ENCODE measurements around the gene HTN1.
"Not testable (repeated sequence)": the region's sequence is repeated elsewhere in the genome, so short reads cannot be mapped to it uniquely, and the experiment has no call there.

The HTN1 gene

DNA sequence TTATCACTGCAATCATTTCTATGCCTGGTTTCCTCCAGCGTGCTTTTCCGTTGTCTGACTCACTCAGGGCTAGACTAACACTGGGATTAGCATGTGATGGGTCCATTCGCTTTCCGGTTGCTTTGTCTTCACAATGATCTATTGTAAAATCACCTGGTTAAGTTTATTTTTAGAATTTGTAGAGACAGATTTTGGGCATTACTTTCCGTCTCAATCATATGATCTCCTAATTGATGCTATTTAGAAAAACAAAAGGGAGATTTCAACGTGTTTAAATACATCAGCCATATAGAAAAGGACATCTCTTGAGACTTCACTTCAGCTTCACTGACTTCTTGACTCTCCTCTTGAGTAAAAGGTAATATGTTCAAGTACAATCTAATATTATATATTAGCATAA lies at the start of gene HTN1:
Gene HTN1 (plus strand): TSS at position 301 of the 400 bp plus-strand sequence. CDS start 2,639 bp downstream, outside the sequence.
- not testable (repeated sequence) for DNase-seq

- no peak for DNase-seq
These were observed 49.5 kb upstream of the HTN1 start for GRCh38 chr4:70000711-70001110.

GRCh38 chr4:70002507-70002906 lies 47.7 kb upstream of the HTN1 start:
- DNase-seq = no peak

DNA sequence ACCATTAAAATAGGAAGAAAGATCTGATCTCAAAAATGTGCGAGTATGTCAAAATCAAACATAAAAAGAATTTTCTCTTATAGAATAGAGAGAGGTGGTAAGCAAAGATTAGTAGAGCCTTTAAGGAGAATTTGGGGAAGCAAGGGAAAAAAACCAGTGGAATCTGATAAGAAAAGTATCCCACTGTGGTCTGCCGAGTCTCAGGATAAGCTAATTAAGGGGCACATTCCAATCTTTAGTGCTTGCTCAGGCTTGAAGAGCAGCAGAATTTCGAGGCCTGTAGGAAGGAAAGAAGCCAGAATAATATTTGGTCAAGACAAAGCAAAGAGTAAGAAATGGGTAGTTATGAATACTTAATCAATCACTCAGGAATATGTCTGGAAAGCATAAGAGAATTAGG lies 41.5 kb upstream of the HTN1 start:
- DNase-seq = no peak

DNA sequence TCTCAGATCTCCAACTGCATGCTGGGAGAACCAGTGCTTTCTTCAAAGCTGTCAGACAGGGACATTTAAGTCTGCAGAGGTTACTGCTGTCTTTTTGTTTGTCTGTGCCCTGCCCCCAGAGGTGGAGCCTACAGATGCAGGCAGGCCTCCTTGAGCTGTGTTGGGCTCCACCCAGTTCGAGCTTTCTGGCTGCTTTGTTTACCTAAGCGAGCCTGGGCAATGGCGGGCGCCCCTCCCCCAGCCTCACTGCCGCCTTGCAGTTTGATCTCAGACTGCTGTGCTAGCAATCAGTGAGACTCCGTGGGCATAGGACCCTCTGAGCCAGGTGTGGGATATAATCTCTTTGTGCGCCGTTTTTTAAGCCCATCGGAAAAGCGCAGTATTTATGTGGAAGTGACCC lies 31.2 kb upstream of the HTN1 start:
- DNase-seq = not testable (repeated sequence)

GRCh38 chr4:70023218-70023617 lies 27.0 kb upstream of the HTN1 start:
- no peak for DNase-seq

DNA sequence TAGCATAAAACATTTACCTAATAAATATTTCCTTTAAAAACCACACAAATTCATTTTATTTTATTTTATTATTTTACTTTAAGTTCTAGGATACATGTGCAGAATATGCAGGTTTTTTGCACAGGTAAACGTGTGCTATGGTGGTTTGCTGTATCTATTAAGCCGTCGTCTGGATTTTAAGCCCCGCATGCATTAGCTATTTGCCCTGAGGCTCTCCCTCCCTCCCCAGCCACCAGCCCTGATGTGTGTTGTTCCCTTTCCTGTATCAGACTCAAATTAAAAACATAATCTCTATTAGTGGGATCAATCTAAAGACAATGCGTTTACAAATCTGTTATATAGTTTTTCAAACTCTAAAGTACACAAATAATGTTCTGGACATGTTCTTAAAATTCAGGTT lies 23.2 kb upstream of the HTN1 start:
- DNase-seq = no peak

GRCh38 chr4:70028159-70028558 lies 22.1 kb upstream of the HTN1 start, which contains the start of gene HTN3:
Gene HTN3 (plus strand): TSS chr4:70028459. CDS start chr4:70030741, 2,282 bp downstream.
- DNase-seq = not testable (repeated sequence)

GRCh38 chr4:70037559-70037958 lies 12.7 kb upstream of the HTN1 start:
- not testable (repeated sequence) for DNase-seq

DNA sequence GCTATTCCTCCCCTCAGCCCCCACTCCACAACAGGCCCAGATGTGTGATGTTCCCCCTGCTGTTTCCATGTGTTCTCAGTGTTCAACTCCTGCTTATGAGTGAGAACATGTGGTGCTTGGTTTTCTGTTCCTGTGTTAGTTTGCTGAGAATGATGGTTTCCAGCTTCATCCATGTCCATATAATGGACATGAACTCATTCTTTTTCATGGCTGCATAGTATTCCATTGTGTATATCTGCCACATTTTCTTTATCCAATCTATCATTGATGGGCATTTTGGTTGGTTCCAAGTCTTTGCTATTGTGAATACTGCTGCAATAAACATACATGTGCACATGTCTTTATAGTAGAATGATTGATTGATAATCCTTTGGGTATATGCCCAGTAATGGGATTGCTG lies 10.3 kb upstream of the HTN1 start:
- DNase-seq = not testable (repeated sequence)

GRCh38 chr4:70041652-70042286 lies 8.5 kb upstream of the HTN1 start:
- DNase-seq = no peak

DNA sequence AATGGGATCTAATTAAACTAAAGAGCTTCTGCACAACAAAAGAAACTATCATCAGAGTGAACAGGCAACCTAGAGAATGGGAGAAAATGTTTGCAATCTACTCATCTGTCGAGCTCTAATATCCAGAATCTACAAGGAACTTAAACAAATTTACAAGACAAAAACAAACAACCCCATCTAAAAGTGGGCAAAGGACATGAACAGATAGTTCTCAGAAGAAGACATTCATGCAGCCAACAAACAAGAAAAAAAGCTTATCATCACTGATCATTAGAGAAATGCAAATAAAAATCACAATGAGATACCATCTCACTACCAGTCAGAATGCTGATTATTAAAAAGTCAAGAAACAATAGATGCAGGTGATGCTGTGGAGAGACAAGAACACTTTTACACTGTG lies 6.3 kb downstream of the HTN1 start:
- DNase-seq = not testable (repeated sequence)

DNA sequence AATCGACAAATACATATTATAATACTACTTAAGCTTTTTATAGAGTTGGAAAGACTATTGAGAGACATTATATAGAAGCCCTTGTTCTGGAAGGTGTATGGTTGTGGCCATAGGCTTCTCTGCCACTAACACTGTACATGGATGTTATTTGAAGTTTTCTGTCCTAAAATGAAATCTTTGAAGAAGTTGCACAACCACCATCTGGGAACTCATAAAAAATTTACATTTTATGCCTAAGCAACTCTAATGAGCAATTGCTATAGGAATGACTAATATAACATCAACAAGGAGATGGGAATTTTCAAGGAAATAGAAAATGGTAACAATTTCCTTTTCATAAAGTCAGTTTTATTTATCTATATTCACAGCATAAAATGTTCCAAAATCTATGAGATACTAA lies 7.4 kb downstream of the HTN1 start:
- DNase-seq = no peak

GRCh38 chr4:70059149-70059548 lies 8.9 kb downstream of the HTN1 start:
- no peak for DNase-seq

DNA sequence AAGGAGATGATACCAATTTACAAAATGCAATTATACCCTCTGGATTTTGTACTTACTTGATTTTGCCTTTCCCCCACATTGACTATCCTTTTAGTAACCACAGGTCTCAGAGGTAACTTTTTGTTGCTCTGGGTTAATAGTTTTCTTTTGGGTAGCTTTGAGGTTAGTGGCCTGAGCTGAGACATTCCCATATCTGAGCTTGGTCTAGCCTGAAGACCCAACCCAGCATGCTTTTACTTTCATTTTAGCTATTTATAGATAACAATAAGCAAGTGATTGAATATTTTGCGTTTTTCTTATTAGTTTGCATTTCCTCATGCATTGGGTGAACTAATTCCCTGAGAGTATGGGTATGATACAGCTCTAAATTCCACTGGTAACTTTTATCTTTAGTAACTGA lies 11.8 kb downstream of the HTN1 start:
- DNase-seq = no peak

DNA sequence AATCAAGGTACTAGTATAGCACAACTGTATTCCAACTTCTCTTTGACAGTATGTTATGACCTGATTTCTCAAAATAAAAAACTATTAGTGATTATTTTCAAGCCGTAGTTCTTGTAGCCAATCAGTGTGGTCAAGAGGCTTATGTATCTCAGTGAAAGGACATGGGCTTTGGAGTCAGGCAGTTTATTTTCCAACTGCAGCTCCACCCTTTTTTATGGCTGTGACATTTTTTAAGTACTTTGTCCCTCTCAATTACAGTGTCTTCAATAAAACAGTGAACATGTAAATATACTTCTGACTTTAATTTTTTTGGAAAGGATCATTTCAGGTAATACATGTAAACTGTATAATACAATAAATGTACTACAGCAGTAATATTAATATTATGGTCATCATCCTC lies 30.0 kb downstream of the HTN1 start:
- no peak for DNase-seq

DNA sequence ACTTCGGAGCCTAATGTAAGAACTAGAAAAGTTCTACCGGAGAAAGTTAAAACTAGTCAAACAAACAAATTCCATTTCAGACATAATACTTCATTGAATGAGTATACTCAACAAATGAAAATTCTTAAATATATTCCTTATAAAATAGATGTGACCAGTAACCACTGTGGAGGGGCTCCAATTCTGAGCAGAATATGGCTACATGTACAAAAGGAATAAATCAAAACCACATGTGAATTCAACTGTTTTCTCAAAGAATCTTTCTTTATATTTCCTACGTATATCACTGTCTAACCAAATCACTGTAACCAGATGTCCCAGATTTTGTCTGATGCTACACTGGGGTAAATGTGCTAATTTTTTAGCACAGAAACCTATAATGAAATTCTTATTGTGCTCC lies 49.0 kb downstream of the HTN1 start:
- no peak for DNase-seq

Data from DMS153 (cell line).